HG03460 (cell line): ENCODE measurements around the gene NAA38.
"Not testable (repeated sequence)": the region's sequence is repeated elsewhere in the genome, so short reads cannot be mapped to it uniquely, and the experiment has no call there.

ENCODE experiments used
- ATAC-seq: cut with Tn5 transposase; IDR thresholded peaks from one replicate; pipeline ENCODE4 v1.9.1; 2021; ENCODE audit not compliant: unreplicated experiment

The NAA38 gene

GRCh38 chr17:7882068-7882467 is 24.7 kb upstream of the NAA38 start:
- no peak for ATAC-seq

GRCh38 chr17:7881276-7882054 is 24.1 kb upstream of the NAA38 start:
- ATAC-seq: no peak

GRCh38 chr17:7880076-7880868 is 22.9 kb upstream of the NAA38 start:
- ATAC-seq: no peak

GRCh38 chr17:7878234-7878633 is 20.9 kb upstream of the NAA38 start:
- ATAC-seq: no peak

GRCh38 chr17:7875804-7876370 is 18.5 kb upstream of the NAA38 start:
- ATAC-seq: no peak

GRCh38 chr17:7873051-7873450 is 15.7 kb upstream of the NAA38 start:
- ATAC-seq: no peak

GRCh38 chr17:7867881-7868329 is 10.5 kb upstream of the NAA38 start:
- ATAC-seq: no peak

GRCh38 chr17:7864995-7865650 is 7.8 kb upstream of the NAA38 start:
- ATAC-seq: no peak

GRCh38 chr17:7864384-7864783 is 7.0 kb upstream of the NAA38 start:
- ATAC-seq: not testable (repeated sequence)

GRCh38 chr17:7862692-7863437 is 5.5 kb upstream of the NAA38 start:
- no peak for ATAC-seq

GRCh38 chr17:7859028-7859427 is 1.7 kb upstream of the NAA38 start:
- ATAC-seq: no peak

GRCh38 chr17:7858522-7858810 is 1.1 kb upstream of the NAA38 start:
- ATAC-seq: no peak

GRCh38 chr17:7857713-7858521 is 558 bp upstream of the NAA38 start, which contains the start of gene CYB5D1:
Gene CYB5D1, plus strand, starts transcription at chr17:7858003. Its CDS starts 132 bp downstream, at chr17:7858135.
- peak; percentile 33 for ATAC-seq

GRCh38 chr17:7856011-7856810 is 1.1 kb downstream of the NAA38 start:
- no peak for ATAC-seq

- no peak for ATAC-seq
Measured at GRCh38 chr17:7855660-7856010, 1.7 kb downstream of the NAA38 start.

GRCh38 chr17:7854851-7855659 is 2.3 kb downstream of the NAA38 start, which contains the start of gene TMEM88:
Gene TMEM88, plus strand, starts transcription at chr17:7855066. Its CDS starts 9 bp downstream, at chr17:7855075.
- no peak for ATAC-seq

- no peak for ATAC-seq
Measured at GRCh38 chr17:7854078-7854777, 3.1 kb downstream of the NAA38 start.

GRCh38 chr17:7853691-7854038 is 3.7 kb downstream of the NAA38 start:
- no peak for ATAC-seq
